ENCODE data around the gene DUSP18.

DNA sequence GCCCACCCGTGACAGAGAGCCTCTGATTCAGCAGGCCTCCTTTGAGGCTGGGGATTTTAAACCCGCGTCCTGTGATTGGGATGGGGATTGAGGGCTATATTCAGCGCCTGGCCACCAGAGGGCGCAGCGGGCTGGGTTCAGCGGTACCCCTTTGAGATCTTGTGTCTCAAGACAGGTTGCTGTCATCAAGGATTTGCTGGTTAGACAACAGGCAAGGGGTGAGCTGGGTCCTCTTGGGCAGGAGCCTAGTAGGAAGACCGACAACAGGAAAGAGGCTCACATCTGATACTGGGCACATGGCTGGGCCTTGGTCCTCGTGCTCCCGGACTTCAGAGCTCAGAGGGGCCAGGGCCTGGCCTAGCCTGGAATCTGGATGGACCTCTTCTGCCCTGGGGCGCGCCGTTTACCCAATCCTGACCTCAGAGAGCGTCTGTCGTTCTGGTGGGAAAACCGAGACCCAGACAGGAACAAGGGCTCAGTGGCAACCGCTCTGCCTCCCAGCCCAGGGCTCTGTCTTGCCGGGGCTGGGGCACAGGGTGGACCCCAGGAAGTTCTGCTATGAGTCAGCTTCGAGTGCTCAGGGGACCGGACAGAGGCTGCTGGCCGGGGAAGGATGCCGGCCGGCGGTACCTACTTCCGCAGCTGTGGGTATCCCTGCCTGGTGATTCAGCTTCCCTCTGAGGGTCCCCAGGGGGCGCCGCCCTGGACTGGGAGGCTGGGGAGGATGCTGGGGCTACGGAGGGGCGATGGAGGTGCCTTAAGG lies 33.0 kb downstream of the DUSP18 start:
- TF ChIP-seq POLR2A (IDR thresholded peaks at IDR 0.05; ENCODE audit: low read depth, low read length) (no peak), TAF1 (IDR thresholded peaks at IDR 0.05; ENCODE audit: borderline replicate concordance, low read depth, low read length) (no peak)
